ENCODE measurements around the gene TBC1D22A.
"Not testable (repeated sequence)": the region's sequence is repeated elsewhere in the genome, so short reads cannot be mapped to it uniquely, and the experiment has no call there.

Gene TBC1D22A

DNA sequence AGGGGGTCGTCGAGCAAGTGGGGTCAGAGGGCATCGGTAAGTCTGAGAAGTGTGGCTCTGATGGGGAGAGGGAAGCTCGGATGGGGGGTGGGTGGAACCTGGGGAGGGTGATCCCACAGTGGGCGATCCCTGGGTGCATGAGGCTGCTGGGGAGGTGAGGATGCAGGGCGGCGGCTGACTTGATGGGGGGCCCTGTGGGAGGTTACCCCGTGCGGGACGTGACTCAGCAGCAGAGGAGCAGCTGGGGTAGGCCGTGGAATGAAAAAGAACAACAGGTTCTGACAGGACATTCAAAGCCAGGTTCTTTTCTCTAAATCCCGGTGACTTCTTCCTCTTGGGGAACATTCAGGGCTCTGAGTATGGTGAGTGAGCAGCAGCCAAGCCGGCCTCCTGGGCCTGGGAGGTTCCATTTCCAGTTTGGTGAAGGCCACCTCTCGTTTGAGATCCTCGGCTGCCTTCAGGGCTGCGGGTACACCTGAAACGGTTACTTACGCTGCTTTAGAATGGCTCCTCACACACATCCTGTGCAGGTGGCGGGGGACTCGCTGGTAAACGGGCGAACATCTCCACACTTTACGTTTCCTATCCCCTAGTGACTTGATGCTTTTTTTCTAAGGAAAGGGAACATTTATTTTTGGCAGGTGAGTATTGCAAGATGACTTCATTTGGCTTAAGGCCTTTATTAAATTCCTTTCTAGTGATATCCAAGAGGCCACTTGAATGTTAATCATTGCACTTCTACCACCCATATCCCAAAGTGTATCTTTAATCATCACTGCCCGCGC lies 278.2 kb downstream of the TBC1D22A start:
- no peak for DNase-seq

DNA sequence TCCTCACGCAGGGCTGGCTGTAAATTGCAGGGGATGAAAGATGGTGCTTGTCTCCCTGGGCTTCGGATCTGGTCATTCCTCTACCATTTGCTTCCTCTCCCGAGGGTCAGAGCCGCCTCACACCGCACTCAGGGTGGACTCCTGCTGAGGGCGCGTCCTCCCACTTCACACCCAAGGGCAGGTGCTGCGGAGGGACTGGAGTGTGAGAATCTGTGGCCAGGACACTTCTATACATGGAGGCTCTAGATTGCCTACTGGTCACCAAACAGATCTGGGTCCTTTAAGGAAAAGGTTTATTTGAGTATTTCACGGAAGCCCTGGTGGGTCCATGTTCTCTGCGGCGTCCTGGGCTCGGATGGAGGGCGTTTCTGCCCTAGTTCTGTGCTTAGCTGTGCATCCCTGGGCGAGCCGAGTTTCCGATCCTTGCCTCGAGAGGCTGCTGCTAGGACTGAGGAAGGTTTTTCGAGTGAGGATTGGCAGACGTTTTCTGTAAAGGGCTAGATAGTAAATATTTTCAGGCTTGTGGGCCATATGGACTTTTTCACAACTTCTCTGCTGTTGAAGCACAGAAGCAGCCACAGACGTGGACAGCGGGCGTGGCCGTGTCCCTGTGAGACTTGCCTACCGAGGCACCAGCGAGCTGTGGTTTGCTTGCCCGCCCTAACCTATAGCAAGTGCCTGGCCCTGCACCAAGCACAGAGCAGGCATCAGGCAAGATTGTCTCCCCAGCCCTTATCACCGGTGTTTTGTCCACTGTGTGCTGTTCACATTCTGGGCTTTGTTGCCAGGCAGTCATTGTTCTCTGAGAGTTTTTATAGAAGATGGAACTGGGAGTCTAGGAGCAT lies 279.0 kb downstream of the TBC1D22A start:
- no peak for DNase-seq

DNA sequence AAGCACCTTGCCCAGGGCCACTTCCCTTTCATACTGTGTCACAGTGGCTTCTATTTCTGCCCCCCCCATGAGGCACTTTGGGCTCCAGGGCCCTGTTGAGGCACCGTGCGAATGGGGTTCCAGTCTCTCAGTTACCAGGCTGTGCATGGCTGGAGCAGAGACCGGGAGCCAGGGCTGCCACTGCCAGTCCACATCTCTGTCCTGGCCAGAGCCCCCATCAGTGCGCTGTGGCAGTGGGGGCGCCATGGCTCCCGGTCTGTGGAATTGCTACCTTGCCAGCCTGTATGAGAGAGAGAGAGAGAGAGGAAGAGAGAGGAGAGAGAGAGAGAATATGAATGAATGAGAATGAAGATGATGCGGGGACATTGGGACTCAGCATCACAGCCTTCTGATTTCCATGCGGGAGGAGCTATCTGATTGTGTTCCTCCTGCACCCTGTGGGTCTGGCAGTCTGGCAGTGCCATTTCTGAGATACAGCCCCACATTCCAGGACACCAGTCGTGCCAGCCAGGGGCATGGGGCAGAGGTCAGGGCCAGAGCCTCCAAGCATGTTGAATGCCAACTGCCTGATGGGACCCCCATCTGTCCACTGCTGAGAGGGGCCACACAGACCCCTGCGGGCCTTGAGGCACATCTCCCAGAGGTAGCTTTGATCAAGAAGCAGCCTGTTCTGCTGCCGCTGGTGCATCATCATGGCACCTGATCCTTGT lies 279.8 kb downstream of the TBC1D22A start:
- no peak for DNase-seq

DNA sequence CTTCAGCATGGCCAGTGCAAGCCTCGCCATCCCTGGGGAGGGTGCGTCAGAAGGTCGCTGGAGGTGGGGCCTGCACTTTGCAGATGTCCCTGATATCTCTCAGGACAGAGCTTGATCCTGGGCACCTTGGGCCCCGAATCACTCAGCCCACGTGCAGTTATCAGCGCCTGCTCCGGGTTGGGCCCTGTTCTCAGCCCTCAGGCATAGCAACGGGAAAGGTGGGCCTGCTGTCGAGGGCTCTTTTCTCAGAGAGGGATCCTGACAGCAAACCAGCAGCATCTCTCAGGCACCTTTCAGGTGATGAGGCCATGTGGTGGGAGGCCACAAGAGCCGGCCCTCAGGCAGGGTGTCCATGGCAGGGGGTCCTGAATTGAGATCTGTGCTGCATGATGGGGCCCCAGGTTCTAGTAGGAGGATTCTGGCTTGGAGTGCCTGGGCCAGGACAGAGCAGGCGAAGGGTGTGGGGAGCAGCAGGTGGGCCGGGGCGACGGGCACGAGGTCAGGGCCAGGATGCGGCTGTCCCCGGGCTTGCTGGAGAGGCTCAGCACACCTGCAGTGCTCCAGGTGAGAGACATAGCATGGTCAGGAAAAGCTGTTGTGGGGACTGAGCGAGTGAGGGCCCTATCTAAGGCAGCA lies 280.5 kb downstream of the TBC1D22A start:
- no peak for DNase-seq

DNA sequence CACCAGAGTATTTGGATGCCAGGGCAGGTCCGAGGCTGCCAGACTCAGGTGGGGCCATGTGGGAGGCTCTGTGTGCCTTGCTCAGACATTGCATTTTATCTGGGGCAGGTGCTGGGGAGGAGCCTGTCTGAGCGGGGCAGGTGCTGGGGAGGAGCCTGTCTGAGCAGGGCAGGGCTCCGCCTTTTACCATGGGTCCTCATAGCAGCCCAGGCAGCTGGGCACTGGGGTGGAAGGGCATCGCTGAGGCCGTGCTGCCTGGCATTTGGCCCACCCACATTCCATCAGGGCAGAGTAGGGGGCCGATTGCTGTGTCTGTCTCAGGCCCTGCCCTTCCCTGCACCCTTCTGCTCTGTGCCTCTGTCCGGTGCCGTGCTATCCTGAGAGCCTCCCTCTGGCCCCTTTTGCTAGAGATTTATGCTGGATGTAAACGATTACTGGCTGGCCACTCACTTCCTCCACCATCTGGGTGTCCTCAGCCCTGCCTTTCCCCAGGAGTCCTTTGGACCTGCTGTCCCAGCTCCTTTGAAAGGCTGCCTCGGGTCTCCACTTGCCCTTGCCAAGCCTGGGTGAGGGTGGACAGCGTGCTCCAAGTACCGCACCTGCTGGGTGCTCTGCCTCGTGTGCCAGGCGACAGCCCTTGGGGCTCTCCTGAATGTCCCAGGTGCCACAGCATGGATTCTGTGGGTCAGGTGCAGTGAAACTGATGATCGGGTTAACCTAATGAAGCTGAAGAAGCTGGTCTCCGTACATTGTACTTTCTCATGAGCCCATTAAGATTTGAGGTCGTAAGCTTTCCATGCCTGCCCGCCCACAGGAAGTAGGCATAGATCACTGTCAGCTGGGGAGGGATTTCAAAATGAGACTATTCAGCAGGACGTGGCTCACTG lies 281.6 kb downstream of the TBC1D22A start:
- DNase-seq: no peak

DNA sequence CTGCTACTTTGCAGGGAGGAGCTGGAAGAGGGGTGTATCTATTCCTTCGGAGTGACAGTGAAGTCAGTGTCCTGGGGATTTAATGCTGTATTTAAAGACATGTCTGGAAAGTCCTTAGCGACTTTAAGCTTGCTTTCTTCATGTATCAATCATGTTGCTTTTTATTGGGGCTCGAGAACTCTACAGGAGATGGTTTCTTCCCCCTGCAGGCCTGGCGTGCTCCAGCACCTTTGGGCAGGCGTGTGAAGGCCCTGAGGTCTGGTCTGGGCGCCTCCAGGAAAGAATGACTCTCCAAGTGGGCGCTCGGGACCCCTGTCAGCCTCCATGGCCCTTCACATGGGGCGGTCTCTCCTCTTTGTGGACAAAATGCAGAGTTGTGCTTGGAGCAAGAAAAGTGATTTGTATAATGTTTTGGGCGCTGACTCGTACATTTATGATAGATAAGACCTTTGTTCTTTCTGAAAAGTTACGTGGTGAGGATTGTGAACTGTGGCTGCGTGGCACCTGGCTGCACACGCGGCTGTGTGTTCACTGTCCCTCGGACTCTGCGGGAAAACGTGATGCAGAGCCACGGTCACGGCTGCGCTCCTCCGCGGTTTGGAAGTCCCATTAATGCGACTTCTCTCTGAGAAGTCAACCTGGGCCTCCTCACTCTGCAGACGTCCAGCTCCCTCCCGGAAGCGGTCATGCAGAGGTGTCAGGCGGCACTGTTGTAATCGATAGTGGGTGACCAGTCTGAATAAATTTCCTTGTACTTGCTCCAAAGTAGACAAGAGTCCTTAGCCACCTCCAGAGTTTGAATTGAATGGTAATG lies 282.5 kb downstream of the TBC1D22A start:
- no peak for DNase-seq

DNA sequence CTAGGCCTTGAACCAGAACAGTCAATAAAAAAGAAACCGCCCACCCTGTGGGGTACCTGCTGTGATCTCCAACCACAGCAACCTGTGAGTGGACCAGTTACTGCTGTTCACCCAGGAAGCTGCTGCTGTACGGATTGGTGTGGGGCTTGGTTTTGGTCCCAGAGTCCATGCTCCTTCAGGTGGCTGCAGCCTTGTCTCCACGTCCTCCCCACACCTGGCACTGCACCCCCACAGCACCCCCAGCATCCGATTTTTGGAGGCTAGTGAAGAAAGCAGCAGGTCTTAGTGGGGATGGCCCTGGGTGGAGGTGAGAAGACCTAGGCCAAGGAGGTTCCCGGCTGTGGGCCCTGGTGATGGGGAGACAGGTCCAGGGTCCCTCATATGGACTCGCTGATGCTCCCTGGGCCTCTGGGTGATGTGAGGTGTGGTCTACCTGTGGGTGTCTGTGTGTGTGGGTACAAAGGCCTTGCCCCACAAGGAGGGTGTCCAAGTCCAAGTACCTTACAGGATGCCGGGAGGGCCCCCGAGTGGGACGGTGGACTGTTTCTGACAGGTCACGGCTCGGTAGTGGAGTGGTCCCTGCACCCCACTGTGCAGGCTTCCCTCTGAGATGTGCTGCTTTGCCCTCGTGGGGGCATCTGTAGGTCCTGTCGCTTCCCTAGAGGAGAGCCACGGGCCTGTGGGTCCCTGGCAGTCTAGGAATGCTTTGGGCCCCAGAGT lies 283.4 kb downstream of the TBC1D22A start:
- no peak for DNase-seq

DNA sequence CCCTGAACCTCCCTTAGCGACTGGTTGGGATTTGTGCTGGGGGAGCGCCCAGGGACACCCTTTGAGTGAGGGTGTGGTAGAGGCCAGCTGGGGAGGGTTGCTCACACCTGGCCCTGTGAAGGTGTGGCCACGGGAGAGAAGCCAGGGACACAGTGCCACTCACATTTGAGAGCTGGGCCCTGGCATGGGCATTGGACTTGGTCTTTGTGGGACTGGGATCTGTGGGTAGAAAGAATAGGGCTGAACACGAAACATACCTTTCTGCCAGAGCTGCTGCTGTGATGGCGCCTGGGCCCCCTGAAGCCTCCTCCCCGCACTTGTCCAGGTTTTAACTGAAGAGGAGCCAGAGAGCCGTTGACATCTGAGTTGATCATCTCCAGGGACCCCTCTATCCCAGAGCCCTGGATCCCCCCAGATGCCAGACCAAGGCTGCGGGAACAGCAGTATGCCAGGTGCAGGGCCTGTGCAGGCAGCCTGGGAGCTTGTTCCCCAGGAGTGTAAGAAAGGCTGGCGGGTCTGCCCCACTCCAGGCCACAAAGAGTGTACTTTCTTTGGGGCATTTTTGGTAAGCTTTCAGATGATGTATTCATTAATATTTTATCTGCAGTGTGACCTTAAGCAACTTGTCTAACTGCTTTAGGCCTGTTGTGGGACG lies 284.1 kb downstream of the TBC1D22A start:
- DNase-seq: no peak

DNA sequence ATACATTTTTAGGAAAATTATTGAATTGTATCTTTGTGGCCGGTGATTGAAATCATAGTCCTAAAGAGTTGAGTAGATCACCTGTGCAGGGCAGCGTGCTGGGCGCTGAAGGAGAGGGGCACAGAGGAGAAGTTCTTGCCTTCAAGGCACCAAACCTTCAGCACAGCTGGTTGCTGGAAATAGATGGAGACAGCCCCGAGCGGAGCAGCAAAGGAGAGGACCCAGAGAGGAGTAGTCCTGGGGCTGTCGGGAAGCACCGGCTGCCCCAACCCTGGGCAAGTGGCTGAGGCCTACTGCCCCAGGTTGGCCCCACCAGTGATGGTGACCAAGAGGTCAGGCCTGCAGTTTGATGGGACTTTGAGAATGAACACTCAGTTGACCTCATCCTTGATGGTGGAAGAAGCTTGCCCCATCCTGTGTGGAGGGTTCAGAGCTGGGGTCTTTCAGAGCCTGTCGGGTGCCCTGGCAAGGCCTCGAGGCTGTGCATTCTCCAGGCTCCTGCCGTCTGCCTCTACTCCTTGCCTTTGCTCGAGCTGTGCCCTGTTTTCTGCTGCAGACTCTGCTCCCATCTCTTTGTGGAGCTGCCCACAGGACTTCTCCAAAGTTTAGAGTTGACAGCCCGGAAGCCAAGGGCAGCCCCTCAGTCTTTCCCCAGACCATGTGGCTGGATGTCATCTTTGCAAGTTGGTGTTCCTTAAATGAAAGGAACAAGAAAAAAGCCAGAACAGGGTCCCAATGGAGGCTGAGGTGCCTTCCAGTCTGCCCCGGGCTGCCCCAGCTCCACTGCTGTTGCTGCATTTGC lies 285.1 kb downstream of the TBC1D22A start:
- no peak for DNase-seq

DNA sequence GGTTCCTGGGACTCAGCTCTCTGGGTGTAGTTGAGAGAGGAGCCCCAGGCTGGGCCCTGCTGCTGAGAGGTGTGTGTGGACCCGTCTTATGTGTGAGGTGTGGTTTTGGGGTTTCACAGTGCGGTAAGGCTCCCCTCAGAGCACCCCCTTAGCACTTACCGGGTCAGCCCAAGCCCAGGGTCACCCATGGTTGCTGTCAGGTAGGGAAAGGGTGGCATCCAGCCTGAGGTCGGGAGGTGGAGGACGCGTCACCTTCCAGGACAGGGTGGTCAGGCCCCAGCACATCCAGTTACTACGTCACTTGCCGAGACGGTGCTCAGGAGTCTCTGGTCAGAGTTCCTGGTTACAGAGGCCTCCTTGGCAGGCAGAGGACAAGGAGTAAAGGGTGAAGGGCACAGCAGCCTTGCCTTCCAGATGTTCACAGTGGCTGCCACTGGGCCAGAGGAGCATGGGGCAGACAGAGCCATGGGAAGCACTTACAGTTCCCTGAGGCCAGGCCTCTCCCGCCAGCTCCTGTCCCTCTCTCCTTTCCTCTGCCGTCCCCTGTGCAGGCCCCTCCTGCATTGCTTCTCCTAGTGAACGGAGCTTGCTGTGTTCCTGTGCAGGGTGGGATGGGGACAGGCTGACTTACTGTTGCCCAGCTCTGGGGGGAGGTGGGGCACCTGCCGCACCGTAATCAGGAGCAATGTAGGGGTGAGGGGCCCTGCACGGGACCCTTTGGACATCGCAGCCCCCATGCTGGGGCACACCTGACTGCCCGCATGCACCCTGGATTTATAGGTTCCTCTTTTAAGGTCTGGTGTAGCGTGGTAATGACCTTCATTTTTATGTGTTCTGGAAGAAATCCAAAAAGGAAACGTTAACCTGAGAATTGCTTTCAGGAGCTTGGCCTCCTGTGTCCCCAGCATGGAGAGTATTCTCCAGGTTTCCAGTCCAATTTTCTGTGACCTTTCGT lies 285.9 kb downstream of the TBC1D22A start:
- DNase-seq: no peak

DNA sequence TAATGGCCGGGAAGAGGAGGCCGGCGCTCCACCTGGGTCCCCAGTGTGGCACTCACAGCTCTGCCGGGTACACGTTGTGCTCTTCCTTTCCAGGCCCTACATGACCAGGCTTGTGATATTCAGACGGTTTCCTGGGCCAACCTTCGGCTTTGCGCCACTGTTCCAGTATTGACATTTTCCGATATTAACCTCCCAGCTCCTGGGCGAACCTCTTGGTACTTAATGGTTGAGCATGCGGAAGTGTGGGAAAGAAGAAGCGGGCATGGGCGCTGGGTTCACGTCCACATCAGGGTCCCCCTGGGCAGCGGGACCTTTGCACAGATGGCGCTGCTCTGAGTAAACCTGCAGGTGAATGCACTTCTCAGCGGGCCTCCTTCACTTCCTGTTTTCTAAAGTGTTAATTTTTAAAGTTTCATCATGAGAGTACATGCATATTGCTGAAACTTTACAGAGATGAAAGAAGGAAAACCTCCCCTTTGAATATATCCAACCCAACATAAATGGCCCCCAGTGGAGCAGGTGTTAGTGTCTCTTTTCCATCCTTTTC lies 286.7 kb downstream of the TBC1D22A start:
- DNase-seq: no peak

DNA sequence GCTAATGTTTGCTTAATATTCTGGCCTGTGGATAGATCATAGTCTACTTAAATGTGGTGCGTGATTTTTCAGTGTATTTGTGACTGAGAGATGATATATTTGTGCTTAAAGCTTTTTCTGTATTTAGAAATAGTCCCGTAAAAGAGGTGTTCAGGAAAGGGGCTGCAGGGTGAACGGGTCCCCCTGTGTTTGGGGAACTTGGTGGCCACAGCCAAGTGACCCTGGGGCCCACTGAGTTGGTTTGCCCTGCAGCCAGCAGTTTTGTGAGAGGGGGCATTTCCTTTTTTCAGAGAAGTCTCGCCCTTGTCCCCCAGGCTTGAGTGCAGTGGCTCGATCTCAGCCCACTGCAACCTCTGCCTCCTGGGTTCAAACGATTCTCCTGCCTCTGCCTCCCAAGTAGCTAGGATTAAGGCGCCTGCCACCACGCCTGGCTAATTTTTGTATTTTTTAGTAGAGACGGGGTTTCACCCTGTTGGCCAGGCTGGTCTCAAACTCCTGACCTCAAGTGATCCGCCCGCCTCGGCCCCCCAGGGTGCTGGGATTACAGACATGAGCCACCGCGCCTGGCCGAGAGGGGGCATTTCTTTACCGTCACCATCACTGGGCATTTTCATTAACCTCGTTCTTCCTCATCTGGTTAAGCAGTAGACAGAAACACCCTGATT lies 287.4 kb downstream of the TBC1D22A start:
- not testable (repeated sequence) for DNase-seq

DNA sequence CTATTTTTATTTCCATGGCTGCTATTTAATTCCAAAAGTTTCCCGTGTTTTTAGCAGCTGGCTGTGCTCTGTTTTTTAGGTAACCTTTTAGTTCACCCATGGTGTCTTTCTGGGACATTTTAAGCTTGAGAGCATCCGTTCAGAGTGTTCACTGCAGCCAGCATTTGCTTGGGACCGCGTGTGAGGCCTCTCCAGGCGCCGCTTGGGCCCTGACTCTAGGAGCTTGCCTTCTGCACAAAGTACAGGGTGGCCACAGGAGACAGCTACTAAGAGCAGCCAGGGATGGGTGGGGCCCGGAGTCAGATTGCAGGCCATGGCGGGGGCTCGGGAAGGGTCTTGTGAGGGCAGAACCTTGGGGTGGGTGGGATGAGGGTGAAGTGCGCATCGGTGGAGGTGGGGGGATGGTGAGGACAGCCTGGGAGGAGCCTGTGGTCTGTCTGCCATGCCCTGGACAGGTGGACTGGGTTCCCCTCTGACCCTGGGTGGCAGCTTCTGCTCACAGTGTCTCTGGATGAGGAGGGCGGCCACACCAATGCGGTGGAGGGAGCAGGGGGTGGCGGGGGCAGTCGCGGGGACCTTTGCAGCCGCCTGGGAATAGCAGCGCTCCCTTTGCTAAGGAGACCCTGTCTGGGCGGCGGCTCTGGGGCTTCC lies 288.1 kb downstream of the TBC1D22A start:
- DNase-seq: no peak

DNA sequence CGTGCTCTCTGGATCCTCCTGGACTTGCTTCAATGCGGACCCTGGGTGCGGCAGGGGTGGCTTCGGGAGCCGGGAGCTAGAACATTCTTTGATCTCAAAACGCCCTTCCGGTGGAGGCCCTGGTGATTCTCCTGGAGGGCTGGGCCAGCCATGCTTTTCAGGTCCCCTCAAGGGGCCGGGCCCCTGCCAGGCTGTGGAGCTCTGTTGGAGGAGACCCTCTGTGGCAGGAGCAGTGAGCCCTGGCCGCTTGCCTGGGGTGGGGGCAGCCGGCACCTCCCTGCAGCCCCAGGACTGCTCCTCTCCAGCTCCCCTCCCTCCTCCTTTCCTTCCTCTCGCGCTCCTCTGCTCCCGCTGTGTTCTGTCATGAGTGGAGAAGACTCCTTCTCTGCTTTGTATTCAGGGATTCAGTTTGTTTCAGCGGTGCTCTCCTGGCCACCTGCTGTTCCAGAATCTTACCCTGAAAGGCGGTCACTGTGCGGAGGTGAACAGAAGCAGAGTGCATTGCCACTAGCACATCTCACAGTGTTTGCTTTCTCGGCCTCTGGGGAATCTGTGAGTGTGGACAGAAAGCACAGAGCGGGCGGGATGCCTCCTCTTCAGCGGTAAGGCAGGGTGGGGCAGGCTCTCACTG lies 289.1 kb downstream of the TBC1D22A start:
- DNase-seq: no peak

DNA sequence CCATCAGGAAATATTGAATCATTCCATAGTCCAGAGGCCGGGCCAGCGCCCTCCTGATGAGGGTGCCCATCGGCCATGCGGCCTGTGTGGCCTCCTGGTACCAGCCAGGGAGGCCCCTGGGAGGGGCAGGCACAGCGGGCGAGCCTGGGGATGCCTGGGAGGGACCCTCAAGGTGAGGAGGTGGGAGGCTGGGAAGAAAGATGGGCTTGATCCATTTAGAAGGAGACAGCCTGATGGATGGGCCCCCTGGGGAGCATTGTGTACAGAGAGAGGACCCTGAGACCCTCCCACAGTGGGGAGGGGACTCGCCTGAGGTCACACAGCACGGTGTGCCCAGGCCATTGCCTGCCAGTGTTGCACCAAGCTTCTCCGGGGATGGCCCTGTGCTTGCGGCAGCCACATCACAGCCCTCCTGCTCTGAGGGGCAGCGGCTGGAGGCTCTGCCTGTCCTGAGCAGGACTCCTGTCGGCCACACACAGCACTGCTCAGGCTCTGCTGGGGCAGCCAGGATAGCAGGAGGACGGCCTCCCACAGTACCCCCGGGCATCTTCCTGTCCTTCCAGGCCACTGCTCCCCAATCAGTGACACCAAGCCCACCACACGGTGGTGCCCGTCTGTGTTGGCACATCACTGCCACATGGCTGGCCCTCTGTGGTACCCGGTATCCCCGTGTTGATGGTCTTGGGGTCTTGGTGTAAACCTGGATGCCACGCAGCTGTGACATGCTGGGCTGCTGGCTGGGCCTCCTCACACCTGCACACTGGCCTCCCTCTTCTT lies 290.0 kb downstream of the TBC1D22A start:
- DNase-seq: no peak
